ENCODE measurements around the gene SKIC3. TPM values are rescaled to one million over a fixed set of nuclear protein-coding genes. Genes with fewer than 3 reads are reported as not detected.

The SKIC3 gene
- total RNA-seq, 1 experiment from 2014 or later = 37.6 TPM

- CTCF ChIA-PET = interaction anchor here (0.7 kb wide), 1 partner anchor 53 kb away, joined by 5 read pairs; no protein-coding TSS in a partner anchor
- H3K9ac ChIP-seq (ENCODE audit: low read length) = no peak overlapping the region
- no peaks in the 10 kb centered on the region for H3K79me2 ChIP-seq (ENCODE audit: low read length)
- H3K36me3 ChIP-seq (ENCODE audit: low read depth, low read length) = no peaks in the 10 kb centered on the region; the same call in none of the 2 replicates
- no peaks in the 10 kb centered on the region for H4K20me1 ChIP-seq (ENCODE audit: low read length)
- no peak for TF ChIP-seq EZH2phosphoT487 (IDR thresholded peaks at IDR 0.05; ENCODE audit: borderline replicate concordance, low read length)
- no peak for TF ChIP-seq CTCF (conservative IDR thresholded peaks at IDR 0.05; ENCODE audit: low read depth, low read length)
- no peak for TF ChIP-seq EZH2 (IDR thresholded peaks at IDR 0.05; ENCODE audit: low read length, unreplicated experiment)
- no peak overlapping the region for H3K27ac ChIP-seq (ENCODE audit: low read length)
- POLR2A ChIA-PET (ENCODE audit: unreplicated experiment) = interaction anchor here (0.6 kb wide), 1 partner anchor 10 kb away, joined by 3 read pairs; no protein-coding TSS in a partner anchor
- H3K4me3 ChIP-seq (ENCODE audit: low read length) = no peak overlapping the region
- H2AFZ ChIP-seq (ENCODE audit: low read length) = no peak overlapping the region
- H3K4me2 ChIP-seq (ENCODE audit: low read length) = no peak overlapping the region
- BruUV-seq (replicated peaks) = no TSS peak
- ATAC-seq (no peak), DNase-seq (no peak)
- H3K9me3 ChIP-seq (ENCODE audit: low read length) = no peaks in the 10 kb centered on the region
- no peaks in the 10 kb centered on the region for H3F3A ChIP-seq (ENCODE audit: low read length, unreplicated experiment)
- no peaks in the 10 kb centered on the region for H3K27me3 ChIP-seq (ENCODE audit: low read length)
- H3K4me1 ChIP-seq (ENCODE audit: insufficient read depth, low read length) = no peaks in the 10 kb centered on the region
- intact Hi-C loops (cut with micrococcal nuclease) = no loop called here
- H3K9me2 ChIP-seq (replicated peaks; ENCODE audit: low read length) = no peaks in the 10 kb centered on the region
Observed at GRCh38 chr5:95508550-95508949, 46.2 kb downstream of the SKIC3 start.

Other genes with a start within 250 kb of the SKIC3 start
- gene FAM81B, start 163.6 kb downstream of the SKIC3 start, total RNA-seq (2014; rRNA removed) = not detected in 2 replicates
- gene ARSK, start 124 bp upstream of the SKIC3 start, total RNA-seq (2014; rRNA removed) = 10.5 and 12.6 TPM in 2 replicates
- 0.35 TPM in 1 of 2 replicates, not detected in the other for gene GPR150, start 65.1 kb upstream of the SKIC3 start, total RNA-seq (2014; rRNA removed)
- 0.36 and 2.4 TPM in 2 replicates for gene RFESD, start 91.8 kb upstream of the SKIC3 start, total RNA-seq (2014; rRNA removed)
- gene SPATA9, start 128.0 kb upstream of the SKIC3 start, total RNA-seq (2014; rRNA removed) = not detected in 2 replicates
- gene RHOBTB3, start 176.4 kb upstream of the SKIC3 start, total RNA-seq (2014; rRNA removed) = 14.2 and 16.3 TPM in 2 replicates

Data from PC-3 (cell line).